Stimulated activated naive CD8-positive, alpha-beta T cell treated with anti-CD3 and anti-CD28 coated beads, Interleukin-15, amount 100 ng/mL, for 72 hours (primary cell): ENCODE measurements around the gene DNMT3L.
"Not testable (repeated sequence)": the region's sequence is repeated elsewhere in the genome, so short reads cannot be mapped to it uniquely, and the experiment has no call there.

Experiments used
- ATAC-seq: fragments of 150-1000 bp; cut with Tn5 transposase; 2 replicates; pipeline ENCODE4 v1.10.0; 2021; ENCODE audit warnings: mild to moderate bottlenecking, moderate library complexity
- DNase-seq, 2 donors: peaks; one replicate each; pipeline ENCODE4 v3.0.0; 2021 to 2022
- H3K27ac Mint-ChIP-seq, 2 donors: one replicate each; pipeline ENCODE4 v1.8.0; 2022; ENCODE audit warnings: mild to moderate bottlenecking in 2 of 2, mixed read lengths in 2 of 2, moderate library complexity in 2 of 2
- H3K27me3 Mint-ChIP-seq: one replicate; pipeline ENCODE4 v1.8.0; 2022; ENCODE audit warnings: mixed read lengths
- H3K4me1 Mint-ChIP-seq: one replicate; pipeline ENCODE4 v1.8.0; 2022; ENCODE audit warnings: mild to moderate bottlenecking, mixed read lengths
- H3K4me3 Mint-ChIP-seq, 2 donors: one replicate each; pipeline ENCODE4 v1.8.0; 2022; ENCODE audit warnings: mild to moderate bottlenecking in 2 of 2, mixed read lengths in 2 of 2, moderate library complexity in 1 of 2
- H3K9me3 Mint-ChIP-seq, 2 donors: one replicate each; pipeline ENCODE4 v1.8.0; 2022; ENCODE audit warnings: mixed read lengths in 2 of 2

The DNMT3L gene

GRCh38 chr21:44206187-44206586 lies 55.5 kb downstream of the DNMT3L start:
- H3K4me1 Mint-ChIP-seq, H3K4me3 Mint-ChIP-seq, H3K27ac Mint-ChIP-seq, H3K9me3 Mint-ChIP-seq, DNase-seq, H3K27me3 Mint-ChIP-seq, ATAC-seq: not testable (repeated sequence)

GRCh38 chr21:44202590-44203299 lies 59.0 kb downstream of the DNMT3L start:
- ATAC-seq, H3K9me3 Mint-ChIP-seq, DNase-seq, H3K4me3 Mint-ChIP-seq, H3K27me3 Mint-ChIP-seq, H3K27ac Mint-ChIP-seq, H3K4me1 Mint-ChIP-seq: not testable (repeated sequence)

- not testable (repeated sequence) for H3K27me3 Mint-ChIP-seq, ATAC-seq, H3K27ac Mint-ChIP-seq, H3K4me3 Mint-ChIP-seq, DNase-seq, H3K9me3 Mint-ChIP-seq, H3K4me1 Mint-ChIP-seq
Observed at GRCh38 chr21:44199997-44200396, 61.7 kb downstream of the DNMT3L start.

GRCh38 chr21:44199448-44199847 lies 62.2 kb downstream of the DNMT3L start:
- DNase-seq (no peak), ATAC-seq (no peak)
- no peak overlapping the region for H3K4me3 Mint-ChIP-seq
- no peaks in the 10 kb centered on the region for H3K9me3 Mint-ChIP-seq
- no peak overlapping the region for H3K27ac Mint-ChIP-seq
- no peaks in the 10 kb centered on the region for H3K27me3 Mint-ChIP-seq
- no peaks in the 10 kb centered on the region for H3K4me1 Mint-ChIP-seq

GRCh38 chr21:44197156-44197516 lies 64.6 kb downstream of the DNMT3L start:
- H3K27me3 Mint-ChIP-seq, H3K4me3 Mint-ChIP-seq, DNase-seq, H3K27ac Mint-ChIP-seq, H3K4me1 Mint-ChIP-seq, H3K9me3 Mint-ChIP-seq, ATAC-seq: not testable (repeated sequence)
